Fibroblast of villous mesenchyme (primary cell): ENCODE measurements around the gene CAMK2D. TPM values are rescaled to one million over a fixed set of nuclear protein-coding genes. Genes with fewer than 3 reads are reported as not detected.

Experiments
- DNase-seq: peaks from one replicate; pipeline ENCODE4 v3.0.0-alpha.2; 2010; ENCODE audit warnings: low read depth
- H3K4me3 ChIP-seq: 2 replicates; pipeline ENCODE4 v1.5.1; 2011; ENCODE audit warnings: low read depth, mild to moderate bottlenecking, low read length
- CTCF ChIP-seq: IDR thresholded peaks from 2 replicates; pipeline ENCODE4 v1.5.1; 2012; ENCODE audit warnings: low read depth, mild to moderate bottlenecking, low read length; ENCODE audit not compliant: insufficient read depth
- total RNA-seq: library from RNA; depleted of rRNA; stranded (reverse); fragments of >200 nt; gene quantifications from 2 replicates; pipeline ENCODE4 v1.2.3, GENCODE V29; 2012

CAMK2D gene
- total RNA-seq, 1 donor: 161 TPM

GRCh38 chr4:113419631-113420030 lies 341.9 kb downstream of the CAMK2D start:
- no peak for TF ChIP-seq CTCF
- no peak overlapping the region for H3K4me3 ChIP-seq
- no peak for DNase-seq

GRCh38 chr4:113411496-113411938 lies 350.0 kb downstream of the CAMK2D start:
- no peak overlapping the region for H3K4me3 ChIP-seq
- peak; percentile 92 for DNase-seq
- peak; percentile 38 for TF ChIP-seq CTCF

- no peak for TF ChIP-seq CTCF
- no peak for DNase-seq
- no peak overlapping the region for H3K4me3 ChIP-seq
Observed at GRCh38 chr4:113410686-113411085, 350.9 kb downstream of the CAMK2D start.

GRCh38 chr4:113409181-113409580 lies 352.4 kb downstream of the CAMK2D start:
- no peak overlapping the region for H3K4me3 ChIP-seq
- no peak for TF ChIP-seq CTCF
- no peak for DNase-seq

GRCh38 chr4:113407409-113407808 lies 354.1 kb downstream of the CAMK2D start:
- TF ChIP-seq CTCF: no peak
- H3K4me3 ChIP-seq: no peak overlapping the region
- no peak for DNase-seq

- TF ChIP-seq CTCF: no peak
- DNase-seq: no peak
- H3K4me3 ChIP-seq: no peak overlapping the region
Observed at GRCh38 chr4:113406723-113407016, 354.9 kb downstream of the CAMK2D start.

GRCh38 chr4:113405874-113406722 lies 355.4 kb downstream of the CAMK2D start:
- DNase-seq: no peak
- H3K4me3 ChIP-seq: no peak overlapping the region
- no peak for TF ChIP-seq CTCF
